ENCODE results near the gene NDUFAF3.

GRCh38 chr3:49020330-49021212 lies 1.4 kb upstream of the NDUFAF3 start:
- TF ChIP-seq CTCF (IDR thresholded peaks at IDR 0.05): no peak
- TF ChIP-seq POLR2A (IDR thresholded peaks at IDR 0.05): no peak
